Right kidney (tissue), 1 donor: Measurements from ENCODE around the gene BAIAP2L2.
"Not testable (repeated sequence)": the region's sequence is repeated elsewhere in the genome, so short reads cannot be mapped to it uniquely, and the experiment has no call there.

Experiments
- DNase-seq: peaks from one replicate; pipeline ENCODE4 v3.0.0-alpha.2; 2016

The BAIAP2L2 gene

DNA sequence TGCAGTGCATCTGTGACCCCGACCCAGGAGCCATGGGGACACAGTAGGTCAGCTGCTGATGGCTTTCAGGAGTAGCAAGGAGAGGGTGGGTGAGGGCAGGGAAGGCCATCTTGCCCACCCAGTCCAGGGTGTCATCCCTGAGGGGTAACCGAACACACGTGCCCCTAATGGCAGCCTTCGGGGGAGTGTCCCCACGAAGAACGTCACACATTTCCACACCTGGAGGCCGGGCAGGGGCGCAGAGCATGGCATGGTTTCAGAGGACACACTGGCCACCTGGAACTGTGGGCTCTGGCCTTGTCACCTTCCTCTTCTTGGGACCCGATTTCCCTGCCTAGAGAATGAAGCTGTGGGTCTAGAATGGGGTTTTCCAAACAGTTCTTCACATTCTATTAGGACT is 19.4 kb upstream of the BAIAP2L2 start:
- no peak for DNase-seq

DNA sequence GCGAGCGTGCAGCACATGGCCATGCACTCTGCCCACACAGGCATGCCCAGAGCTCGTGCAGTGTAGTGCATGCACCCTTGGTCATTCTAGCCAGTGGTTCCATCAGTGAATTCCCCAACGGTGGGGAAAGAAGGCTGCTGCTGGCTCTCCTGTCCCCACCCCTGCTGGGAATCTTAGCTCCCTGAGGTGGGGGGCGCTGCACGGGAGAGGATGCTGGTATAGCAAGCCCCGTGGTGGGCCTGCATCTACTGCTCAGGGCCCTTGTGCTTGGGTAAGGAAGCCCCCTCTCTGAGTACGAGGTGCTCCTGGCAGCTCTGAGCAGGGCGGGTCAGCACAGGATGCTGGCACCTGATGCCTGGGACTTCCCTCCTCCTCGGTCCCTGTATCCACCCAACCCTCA is 18.5 kb upstream of the BAIAP2L2 start:
- no peak for DNase-seq

DNA sequence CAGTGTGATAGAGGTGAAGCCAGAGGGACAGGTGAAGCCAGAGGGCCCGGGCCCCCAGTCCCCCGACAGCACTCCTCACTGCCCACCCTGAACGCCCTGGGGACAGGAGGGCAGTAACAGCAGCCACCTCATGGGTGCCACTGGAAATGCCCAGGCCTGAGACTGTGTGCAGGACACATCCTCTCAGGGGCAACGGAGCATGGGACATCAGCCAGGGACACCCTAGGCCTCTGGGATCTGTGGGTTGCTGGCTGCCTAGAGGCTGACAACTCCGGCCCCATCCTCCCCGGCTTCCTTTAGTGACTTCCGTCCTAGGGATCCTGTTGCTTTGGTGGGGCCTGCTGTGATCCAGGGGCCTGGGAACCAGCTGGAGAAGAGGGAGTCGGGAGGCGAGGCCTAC is 17.4 kb upstream of the BAIAP2L2 start:
- no peak for DNase-seq

DNA sequence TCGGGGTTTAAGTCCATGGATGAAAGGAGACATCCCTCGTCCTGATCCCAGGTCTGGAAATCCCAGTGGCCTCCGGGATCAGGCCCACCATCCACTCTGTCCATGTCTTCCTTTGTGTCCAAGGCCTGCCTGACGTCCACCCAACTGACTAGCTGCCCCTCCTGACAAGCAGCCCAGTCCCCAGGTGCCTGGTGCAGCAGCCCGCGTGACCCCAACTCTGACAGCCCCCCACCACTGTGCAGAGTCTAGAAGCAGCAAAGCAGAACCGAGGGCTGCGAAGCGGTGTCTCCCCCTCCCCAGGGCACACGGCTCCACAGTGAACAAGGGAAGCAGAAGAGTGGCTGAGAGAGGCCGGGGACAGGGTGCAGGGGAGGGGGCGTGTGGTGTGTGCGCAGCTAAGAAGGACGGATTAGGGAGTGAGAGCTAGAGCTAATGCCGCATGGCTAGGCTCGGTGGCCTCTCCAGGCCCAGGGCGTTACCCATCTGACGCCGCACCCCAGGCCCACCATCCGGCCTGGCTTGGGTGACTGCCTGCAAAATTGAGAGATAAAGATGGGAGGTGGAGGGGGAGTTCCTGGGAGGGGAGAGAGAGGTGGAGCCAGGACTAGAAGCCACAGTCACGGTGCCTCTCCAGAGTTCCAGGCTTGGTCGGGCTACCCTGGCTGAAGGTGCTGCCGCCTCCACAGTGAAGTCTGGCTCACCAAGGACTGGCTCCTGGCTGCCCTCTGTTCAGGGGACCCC is 16.6 kb upstream of the BAIAP2L2 start:
- peak; percentile 25 for DNase-seq

DNA sequence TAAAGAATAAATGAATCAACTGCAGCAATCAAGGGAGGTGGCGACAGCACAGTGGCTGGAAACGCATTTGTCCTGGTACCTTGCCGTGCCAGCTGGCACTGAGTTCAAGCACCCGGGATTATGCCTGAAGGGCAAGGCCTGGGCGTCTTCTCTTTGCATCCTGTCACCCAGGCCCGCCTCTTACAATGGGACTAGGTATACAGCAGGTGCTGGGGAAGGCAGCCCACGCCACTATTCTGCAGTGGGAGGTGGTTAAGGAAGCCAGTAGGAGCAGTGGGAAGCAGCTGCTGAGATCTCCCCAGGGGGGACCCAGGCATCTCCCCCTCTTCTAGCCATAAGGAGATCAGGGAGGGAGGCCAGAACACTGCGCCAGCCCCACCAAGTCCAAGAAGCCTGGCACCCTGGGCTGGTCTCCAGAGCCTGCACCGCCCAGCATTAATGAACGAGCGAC is 15.3 kb upstream of the BAIAP2L2 start:
- no peak for DNase-seq

DNA sequence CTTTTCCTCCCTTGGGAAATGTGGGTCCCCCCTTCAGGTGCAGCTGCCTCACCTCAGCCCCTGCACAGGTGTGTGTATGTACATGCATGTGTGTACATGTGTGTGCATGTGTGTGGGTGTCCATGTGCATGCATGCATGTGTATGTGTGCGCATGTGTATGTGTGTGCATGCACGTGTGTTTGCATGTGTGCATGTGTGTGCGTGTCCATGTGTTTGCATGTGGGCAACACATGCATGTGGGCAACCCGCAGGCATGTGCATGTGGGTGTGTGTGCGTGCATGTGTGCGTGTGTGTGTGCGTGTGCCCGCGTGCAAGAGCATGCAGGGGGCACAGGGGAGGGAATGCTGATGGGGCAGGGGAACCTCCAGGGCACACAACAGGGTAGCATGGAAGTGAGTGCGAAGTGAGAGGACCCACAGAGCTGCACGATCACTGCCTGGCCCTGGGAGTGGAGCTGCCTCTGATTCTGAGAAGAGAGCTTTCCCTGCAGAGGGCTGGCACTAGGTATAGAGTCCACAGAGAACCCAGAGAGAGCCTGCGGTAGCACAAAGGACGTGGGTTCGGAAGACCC is 14.6 kb upstream of the BAIAP2L2 start:
- no peak for DNase-seq

DNA sequence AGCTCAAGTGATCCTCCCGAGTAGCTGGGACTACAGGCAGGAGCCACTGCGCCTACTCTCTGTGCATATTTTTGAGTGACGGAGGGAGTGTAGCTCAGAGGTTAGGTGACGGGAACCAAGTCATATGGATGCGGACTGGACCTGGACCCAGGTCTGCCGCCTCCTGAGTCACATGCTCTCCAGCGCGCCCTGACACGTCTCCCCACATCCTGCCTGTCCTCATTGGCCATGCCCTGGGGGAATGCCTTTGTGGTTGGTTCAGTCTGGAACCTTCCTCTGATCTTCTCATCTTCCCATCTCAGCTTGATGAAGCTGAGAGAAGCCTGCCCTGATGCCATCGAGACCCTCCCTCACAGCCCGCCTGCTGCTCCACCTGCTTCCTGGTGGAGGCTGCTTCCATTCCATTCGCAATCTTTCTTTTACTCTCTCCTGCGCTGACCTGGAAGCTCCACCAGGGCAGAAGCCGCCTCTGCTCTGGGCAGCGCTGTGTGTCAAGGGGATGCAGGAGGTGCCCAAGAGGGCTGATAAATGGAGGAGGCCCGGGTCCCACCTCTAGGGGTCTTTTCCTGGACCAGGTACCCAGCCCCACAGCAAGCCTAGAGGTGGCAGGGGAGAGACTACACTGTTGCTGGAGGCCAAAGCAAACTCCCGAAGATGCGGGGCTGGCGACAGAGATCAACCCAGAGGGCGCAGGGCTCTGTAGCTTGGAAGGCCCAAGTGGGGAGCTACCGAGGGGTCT is 13.9 kb upstream of the BAIAP2L2 start:
- no peak for DNase-seq

DNA sequence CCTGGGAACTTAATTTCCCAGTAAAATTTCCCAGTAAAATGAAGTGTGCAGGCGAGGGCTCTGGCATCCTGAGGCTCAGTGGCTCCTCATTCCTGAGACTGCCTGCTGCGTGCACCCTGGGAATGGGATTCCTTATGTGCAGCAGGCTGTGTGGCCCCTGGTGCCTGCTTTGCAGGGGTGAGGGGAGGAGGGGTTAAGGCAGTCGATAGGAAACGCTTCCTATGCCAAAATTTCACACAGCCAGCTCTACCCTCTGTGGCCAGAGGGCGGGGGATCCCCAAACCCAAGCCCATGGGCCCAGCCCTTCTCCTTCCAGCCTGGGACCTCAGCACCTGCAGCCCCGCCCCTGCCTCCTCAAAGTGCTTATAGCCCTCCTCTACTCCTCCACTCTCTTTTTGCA is 12.1 kb upstream of the BAIAP2L2 start:
- DNase-seq, result no peak

DNA sequence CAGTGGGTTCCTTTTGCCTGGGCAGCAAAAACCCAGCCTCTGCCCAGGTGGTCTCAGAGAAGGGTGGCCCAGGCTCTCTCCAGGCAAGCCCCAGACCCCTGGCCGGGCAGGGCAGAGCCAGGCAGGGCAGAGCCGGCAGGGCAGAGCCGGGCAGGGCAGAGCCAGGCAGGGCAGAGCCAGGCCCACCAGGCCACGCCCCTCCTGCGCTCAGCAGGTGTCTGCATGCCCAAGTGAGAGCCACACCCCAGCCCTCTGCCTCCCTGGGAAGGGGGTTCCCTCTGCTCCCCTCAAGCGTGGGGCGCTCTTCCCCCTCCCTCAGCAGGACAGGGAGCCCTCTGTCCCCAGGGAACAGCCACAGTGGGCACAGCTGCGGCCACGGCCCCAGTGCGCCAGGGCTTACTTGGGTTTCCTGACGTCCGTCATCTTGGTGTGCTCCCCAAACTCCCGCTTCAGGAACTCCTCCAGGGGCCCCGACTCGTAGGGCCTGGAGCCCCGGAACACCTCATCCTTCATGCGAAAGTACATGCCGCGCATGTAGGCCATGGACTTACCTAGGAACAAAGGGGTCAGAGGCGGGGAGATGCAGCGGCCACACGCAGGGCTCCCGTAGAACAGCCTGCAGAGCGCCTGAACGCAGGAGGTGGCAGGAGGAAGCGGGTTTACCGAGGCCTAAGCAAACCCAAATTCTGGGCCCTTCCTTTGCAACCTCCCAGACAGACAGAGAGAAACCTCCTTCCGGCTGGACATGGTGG is 10.1 kb upstream of the BAIAP2L2 start:
- DNase-seq, result no peak

DNA sequence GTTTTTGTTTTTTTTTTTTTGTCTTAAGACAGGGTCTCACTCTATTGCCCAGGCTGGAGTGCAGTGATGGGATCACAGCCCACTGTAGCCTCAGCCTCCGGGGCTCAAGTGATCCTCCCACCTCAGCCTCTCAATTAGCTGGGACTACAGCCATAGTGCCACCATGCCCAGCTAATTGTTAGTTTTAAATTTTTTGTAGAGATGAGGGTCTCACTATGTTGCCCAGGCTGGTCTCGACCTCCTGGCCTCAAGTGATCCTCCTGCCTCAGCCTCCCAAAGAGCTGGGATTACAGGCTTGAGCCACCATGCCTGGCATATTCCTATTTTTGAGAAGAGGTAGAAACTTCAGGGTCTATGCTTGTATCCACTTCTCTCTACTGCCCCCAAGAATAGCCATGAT is 8.3 kb upstream of the BAIAP2L2 start:
- not testable (repeated sequence) for DNase-seq

DNA sequence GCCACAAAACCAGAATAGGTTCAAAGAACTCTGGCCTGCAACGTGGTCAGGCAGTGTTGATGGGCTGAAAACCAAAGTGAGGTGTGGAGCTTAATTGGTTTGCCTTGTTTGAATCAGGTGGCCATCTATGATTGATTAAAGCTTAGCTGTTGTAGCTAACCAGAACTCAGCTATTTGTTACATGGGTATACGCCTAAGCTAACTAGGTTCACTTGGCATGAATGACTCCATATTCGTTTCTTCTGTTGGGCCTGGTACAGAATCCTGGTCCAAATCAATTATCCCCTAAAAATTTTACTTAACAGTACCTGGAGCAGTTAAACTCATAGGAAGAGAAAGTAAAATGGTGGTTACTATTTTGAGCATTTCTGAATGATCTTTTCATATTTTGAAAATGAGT is 7.7 kb upstream of the BAIAP2L2 start:
- no peak for DNase-seq

DNA sequence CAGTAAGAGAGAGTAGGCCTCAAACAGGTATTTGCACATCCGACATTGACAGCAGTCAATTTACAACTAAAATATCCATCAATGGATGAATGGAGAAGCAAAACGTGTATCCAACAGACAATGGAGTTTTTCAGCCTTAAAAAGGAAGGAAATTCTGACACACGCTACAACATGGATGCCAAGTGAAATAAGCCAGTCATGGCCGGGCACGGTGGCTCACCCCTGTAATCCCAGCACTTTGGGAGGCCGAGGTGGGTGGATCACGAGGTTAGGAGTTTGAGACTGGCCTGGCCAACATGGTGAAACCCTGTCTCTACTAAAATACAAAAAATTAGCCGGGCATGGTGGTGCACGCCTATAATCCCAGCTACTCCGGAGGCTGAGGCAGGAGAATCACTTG is 7.1 kb upstream of the BAIAP2L2 start:
- not testable (repeated sequence) for DNase-seq

DNA sequence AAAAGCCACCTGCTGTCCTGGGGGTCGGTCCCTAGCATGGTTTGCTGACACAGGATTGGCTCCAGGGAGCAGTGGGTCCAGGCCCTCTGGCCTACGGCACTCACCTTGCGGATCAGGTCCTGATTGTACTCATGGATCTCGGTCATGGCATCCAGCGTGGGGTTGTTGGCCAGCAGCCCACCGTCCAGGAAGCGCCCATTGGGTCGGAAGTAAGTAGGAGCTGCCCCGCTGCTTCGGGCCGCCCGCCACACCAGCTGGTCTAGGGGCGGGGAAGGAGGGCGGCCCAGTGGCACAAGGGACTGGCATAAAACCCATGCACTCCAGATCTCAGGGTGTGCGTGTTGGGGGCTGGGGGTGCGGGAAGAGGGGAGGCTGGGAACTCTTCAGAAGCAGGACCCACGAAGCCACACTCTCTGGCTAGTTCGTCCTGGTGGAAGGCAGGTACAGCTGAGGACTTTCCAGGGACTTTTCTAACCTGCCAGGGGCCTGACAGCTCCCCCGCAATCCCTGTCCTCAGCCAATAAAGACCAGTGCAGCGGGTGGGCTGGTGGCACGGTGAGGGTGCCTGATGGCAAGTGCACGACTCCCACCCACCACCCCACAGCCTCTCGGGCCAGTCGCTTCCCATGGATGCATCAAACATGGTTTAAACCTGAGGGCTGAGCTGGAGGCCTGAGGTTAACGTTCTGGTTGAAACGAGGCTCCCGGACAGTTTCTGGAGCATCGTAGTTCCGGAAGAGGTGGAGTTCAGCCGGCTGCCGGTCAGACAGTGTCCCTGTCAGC is 5.1 kb upstream of the BAIAP2L2 start:
- no peak for DNase-seq

DNA sequence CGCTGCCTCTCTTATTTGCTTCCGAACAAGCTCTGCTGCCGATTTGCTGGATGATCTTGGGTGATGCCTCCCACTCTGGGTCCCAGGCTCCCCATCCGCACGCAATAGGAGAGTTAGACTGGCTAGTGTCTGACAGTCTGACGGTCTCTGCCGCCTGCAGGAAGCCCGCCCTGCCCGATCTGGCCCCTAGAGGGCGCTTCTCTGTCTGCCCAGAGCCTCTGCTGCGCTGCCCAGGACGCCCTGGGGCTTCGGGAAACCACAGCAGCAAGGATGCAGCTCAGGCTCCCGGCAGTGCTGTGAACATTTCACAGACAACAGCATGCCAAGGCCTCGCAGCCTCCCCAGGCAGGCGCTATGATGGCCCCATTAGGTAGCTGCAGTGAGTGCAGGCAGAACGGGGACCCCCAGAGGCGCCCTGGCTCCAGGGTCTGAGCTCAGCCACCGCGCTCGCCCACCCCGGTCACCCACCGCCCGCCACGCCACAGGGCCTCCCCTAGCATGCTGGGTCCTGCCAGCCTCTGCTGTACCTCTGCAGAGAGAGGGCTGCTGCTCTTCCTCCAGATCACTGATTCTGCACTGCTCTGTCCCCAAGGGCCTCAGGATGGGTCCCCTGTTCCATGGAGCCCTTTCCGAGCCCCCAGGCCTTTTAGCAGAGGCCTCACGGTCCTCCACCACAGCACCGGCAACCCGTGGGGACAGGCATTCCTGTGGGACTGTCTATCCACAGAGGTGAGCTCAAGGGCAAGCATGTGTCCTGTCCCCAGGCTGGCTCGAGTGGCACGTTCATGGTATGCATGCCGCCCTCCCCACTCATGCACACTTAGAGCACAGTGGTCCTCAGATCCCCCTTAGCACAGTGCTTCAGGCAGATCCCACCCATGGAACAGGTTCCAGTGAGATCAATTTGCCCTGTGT is 4.3 kb upstream of the BAIAP2L2 start:
- DNase-seq, result peak; percentile 63

DNA sequence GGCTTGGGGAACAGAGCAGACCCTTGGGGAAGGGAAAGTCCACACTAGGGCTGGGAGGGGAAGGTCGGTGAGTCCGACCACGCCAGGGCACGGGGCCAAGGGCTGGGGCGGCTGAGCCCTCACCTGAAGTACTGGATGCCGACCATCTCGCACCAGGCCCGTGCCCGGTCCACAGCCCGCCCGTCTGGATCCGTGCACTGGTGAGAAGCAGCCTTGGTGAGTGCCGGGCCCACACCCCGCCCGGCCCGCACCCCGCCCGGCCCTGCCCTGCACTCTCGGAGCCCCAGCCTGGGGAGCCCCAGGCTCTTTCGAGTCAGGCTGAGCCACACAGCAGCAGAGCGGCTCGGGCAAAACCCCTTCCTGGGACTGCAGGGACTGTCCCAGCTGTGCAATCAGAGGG is 1.9 kb upstream of the BAIAP2L2 start:
- no peak for DNase-seq

DNA sequence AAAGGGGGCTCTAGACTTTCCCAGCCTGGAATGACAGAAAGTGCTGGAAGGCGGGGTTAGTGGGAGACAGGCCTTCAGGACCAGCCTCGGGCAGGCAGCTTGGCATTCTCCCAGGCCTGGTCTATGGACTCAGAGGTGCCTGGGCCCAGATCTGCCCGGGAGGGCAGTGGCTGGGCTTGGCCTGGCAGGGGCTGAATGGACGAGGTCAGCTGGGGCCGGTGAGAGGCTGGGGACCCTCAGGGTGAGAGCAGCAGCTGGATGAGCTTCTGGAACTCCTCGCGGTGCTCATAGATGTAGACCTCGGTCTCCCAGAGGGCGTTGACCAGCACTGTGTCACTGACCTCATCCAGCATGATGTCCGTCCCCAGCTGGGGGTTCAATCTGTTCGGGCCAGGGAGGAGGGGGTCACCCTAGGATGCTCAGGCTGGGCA is 1.5 kb upstream of the BAIAP2L2 start:
- DNase-seq, result peak; percentile 9

DNA sequence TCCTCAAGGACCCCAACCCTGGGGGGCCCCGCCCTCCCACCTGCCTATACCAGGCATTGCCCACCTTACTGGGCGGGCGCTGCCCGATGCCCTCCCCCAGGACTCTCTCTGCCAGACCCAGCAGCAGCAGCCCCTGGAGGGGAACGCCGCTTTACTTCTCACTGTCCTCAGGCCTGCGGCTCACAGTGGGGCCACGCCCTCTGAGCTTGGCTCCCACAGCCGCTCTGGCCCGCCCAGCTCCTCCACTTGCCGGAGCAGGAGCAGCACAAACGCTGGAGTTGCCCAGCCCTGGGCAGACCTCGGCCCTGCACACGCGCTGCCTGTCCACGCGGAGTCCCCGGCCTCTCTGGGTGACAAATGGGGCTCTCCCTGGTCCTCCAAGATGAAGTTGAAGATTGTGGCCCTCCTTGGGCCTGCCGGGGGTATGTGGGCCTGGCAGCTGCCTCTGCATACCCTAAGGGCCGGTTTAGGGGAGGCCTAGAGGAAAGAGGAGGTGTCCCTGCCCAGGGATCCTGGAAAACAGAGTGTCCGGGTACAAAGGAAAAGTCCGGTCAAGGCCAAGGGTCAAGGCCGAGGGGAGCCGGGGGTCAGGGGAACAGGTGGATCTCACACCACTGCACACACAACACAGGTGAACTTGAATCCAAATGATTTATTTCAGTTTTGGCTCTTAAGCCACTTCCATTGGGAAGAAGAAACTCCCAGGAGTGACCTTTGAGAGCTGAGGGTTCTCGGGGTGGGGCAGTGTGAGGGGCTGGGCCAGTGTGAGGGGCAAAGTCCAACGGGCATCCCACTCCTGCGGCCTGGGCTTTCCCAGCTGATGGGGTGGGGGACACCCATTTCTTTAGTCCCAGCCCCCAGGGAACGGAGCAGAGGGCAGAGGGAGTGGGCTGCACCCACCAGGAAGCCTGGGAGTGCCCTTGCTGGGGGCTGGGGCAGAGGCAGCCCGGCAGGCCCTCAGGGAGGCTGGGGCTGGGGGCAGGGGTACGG is 674 bp upstream of the BAIAP2L2 start:
- peak; percentile 68 for DNase-seq

DNA sequence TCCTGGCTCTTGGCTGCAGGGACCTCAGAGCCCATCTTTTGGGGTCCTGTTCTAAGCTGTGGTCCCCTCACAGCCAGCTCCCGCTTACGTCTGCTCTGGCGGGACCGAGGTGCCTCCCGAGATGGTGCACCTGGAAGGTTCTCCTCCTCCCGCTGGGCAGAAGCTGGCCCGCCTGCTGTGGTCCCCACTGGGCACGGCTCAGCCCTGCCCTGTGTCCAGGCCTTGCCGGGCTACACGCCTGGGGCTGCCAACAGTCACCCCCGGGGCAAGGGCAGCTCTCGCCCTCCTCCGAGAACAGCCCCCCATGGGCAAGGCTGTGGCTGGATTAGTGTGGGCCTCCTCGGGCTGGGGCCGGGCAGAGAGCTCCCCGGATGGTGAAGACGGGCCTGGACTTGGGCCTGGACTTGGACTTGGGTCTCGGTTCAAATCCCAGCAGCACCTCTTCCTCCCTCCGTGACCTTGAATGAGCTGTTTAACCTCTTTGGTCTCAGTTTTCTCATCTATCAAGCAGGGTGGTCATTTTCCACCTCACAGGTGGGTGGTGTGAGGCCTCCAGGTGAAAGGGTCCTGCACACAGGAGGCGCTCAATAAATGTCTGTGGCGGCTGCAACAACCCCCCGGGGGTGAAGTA is 998 bp downstream of the BAIAP2L2 start:
- peak; percentile 63 for DNase-seq
